ENCODE measurements around the gene SPOP.

DNA sequence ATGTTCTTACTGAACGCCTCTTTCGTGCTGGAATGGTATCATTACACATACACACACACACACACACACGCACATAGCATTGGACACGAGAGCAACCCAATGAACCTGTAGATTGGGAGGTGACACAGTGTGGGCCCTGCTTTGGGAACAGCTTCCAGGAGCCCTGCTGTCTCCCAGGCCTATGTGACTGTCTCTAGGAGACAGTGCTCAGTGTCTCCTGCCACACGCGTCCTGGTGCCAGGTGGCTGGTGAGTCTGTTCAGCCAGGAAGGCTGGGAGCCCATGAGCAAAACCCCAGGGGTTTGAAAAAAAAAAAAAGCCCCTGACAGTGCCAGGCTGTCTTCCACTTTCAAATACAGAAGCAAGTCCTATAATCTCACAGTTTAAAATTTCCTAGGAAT, 2.4 kb upstream of the SPOP start:
- TF ChIP-seq, protein P1, sequence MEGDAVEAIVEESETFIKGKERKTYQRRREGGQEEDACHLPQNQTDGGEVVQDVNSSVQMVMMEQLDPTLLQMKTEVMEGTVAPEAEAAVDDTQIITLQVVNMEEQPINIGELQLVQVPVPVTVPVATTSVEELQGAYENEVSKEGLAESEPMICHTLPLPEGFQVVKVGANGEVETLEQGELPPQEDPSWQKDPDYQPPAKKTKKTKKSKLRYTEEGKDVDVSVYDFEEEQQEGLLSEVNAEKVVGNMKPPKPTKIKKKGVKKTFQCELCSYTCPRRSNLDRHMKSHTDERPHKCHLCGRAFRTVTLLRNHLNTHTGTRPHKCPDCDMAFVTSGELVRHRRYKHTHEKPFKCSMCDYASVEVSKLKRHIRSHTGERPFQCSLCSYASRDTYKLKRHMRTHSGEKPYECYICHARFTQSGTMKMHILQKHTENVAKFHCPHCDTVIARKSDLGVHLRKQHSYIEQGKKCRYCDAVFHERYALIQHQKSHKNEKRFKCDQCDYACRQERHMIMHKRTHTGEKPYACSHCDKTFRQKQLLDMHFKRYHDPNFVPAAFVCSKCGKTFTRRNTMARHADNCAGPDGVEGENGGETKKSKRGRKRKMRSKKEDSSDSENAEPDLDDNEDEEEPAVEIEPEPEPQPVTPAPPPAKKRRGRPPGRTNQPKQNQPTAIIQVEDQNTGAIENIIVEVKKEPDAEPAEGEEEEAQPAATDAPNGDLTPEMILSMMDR (tag by site-specific recombination; IDR thresholded peaks at IDR 0.05), result no peak
- no peak for TF ChIP-seq HOXC10 (CRISPR knock-in tag; IDR thresholded peaks at IDR 0.05)
- no peak for TF ChIP-seq ZNF585B (tag by site-specific recombination; IDR thresholded peaks at IDR 0.05)
- TF ChIP-seq ZNF843 (tag by site-specific recombination; IDR thresholded peaks at IDR 0.05), result no peak
- TF ChIP-seq, protein P2, sequence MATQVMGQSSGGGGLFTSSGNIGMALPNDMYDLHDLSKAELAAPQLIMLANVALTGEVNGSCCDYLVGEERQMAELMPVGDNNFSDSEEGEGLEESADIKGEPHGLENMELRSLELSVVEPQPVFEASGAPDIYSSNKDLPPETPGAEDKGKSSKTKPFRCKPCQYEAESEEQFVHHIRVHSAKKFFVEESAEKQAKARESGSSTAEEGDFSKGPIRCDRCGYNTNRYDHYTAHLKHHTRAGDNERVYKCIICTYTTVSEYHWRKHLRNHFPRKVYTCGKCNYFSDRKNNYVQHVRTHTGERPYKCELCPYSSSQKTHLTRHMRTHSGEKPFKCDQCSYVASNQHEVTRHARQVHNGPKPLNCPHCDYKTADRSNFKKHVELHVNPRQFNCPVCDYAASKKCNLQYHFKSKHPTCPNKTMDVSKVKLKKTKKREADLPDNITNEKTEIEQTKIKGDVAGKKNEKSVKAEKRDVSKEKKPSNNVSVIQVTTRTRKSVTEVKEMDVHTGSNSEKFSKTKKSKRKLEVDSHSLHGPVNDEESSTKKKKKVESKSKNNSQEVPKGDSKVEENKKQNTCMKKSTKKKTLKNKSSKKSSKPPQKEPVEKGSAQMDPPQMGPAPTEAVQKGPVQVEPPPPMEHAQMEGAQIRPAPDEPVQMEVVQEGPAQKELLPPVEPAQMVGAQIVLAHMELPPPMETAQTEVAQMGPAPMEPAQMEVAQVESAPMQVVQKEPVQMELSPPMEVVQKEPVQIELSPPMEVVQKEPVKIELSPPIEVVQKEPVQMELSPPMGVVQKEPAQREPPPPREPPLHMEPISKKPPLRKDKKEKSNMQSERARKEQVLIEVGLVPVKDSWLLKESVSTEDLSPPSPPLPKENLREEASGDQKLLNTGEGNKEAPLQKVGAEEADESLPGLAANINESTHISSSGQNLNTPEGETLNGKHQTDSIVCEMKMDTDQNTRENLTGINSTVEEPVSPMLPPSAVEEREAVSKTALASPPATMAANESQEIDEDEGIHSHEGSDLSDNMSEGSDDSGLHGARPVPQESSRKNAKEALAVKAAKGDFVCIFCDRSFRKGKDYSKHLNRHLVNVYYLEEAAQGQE (tag by site-specific recombination; IDR thresholded peaks at IDR 0.05), result no peak
- TF ChIP-seq ZFP41 (tag by site-specific recombination; IDR thresholded peaks at IDR 0.05; ENCODE audit: borderline replicate concordance), result no peak
- TF ChIP-seq ZNF660 (tag by site-specific recombination; IDR thresholded peaks at IDR 0.05), result no peak
- no peak for TF ChIP-seq FEZF1 (tag by site-specific recombination; IDR thresholded peaks at IDR 0.05)
- no peak for TF ChIP-seq ZNF623 (tag by site-specific recombination; IDR thresholded peaks at IDR 0.05)
- TF ChIP-seq ZNF501 (tag by site-specific recombination; IDR thresholded peaks at IDR 0.05), result no peak
- TF ChIP-seq, protein P3, sequence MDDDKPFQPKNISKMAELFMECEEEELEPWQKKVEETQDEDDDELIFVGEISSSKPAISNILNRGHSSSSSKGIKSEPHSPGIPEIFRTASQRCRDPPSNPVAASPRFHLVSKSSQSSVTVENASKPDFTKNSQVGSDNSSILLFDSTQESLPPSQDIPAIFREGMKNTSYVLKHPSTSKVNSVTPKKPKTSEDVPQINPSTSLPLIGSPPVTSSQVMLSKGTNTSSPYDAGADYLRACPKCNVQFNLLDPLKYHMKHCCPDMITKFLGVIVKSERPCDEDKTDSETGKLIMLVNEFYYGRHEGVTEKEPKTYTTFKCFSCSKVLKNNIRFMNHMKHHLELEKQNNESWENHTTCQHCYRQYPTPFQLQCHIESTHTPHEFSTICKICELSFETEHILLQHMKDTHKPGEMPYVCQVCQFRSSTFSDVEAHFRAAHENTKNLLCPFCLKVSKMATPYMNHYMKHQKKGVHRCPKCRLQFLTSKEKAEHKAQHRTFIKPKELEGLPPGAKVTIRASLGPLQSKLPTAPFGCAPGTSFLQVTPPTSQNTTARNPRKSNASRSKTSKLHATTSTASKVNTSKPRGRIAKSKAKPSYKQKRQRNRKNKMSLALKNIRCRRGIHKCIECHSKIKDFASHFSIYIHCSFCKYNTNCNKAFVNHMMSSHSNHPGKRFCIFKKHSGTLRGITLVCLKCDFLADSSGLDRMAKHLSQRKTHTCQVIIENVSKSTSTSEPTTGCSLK (tag by site-specific recombination; IDR thresholded peaks at IDR 0.05), result no peak
- TF ChIP-seq ZBTB1 (tag by site-specific recombination; IDR thresholded peaks at IDR 0.05), result no peak
- no peak for TF ChIP-seq ZNF654 (tag by site-specific recombination; IDR thresholded peaks at IDR 0.05; ENCODE audit: low read depth)
- no peak for TF ChIP-seq MYNN (tag by site-specific recombination; IDR thresholded peaks at IDR 0.05; ENCODE audit: borderline replicate concordance)
